HG02642 (cell line): ENCODE results near the gene DHPS.
"Not testable (repeated sequence)": the region's sequence is repeated elsewhere in the genome, so short reads cannot be mapped to it uniquely, and the experiment has no call there.

Experiments used
- ATAC-seq: cut with Tn5 transposase; IDR thresholded peaks from one replicate; pipeline ENCODE4 v1.9.1; 2021; ENCODE audit warnings: mild to moderate bottlenecking; ENCODE audit not compliant: unreplicated experiment, poor library complexity

Gene DHPS

GRCh38 chr19:12648088-12648487, 33.6 kb downstream of the DHPS start:
- ATAC-seq, result no peak

- ATAC-seq, result no peak
Measured at GRCh38 chr19:12647490-12648071, 34.1 kb downstream of the DHPS start.

GRCh38 chr19:12647047-12647446, 34.6 kb downstream of the DHPS start:
- ATAC-seq, result no peak

GRCh38 chr19:12646551-12646950, 35.1 kb downstream of the DHPS start:
- ATAC-seq, result no peak

- ATAC-seq, result not testable (repeated sequence)
Measured at GRCh38 chr19:12643716-12644115, 38.0 kb downstream of the DHPS start.

- no peak for ATAC-seq
Measured at GRCh38 chr19:12642506-12642905, 39.2 kb downstream of the DHPS start.

- no peak for ATAC-seq
Measured at GRCh38 chr19:12641456-12641855, 40.2 kb downstream of the DHPS start.

- peak; percentile 78 for ATAC-seq
Measured at GRCh38 chr19:12639901-12640613, 41.6 kb downstream of the DHPS start.

GRCh38 chr19:12638611-12639182, 43.0 kb downstream of the DHPS start:
- no peak for ATAC-seq

GRCh38 chr19:12636631-12637030, 45.0 kb downstream of the DHPS start:
- no peak for ATAC-seq

- no peak for ATAC-seq
Measured at GRCh38 chr19:12629215-12629614, 52.5 kb downstream of the DHPS start.

- no peak for ATAC-seq
Measured at GRCh38 chr19:12628040-12629022, 53.3 kb downstream of the DHPS start.

- ATAC-seq, result no peak
Measured at GRCh38 chr19:12626958-12627357, 54.7 kb downstream of the DHPS start.
